ENCODE data around the gene GLYATL3.

GLYATL3 gene

GRCh38 chr6:49522710-49523593 is 23.2 kb downstream of the GLYATL3 start:
- TF ChIP-seq, protein P1, sequence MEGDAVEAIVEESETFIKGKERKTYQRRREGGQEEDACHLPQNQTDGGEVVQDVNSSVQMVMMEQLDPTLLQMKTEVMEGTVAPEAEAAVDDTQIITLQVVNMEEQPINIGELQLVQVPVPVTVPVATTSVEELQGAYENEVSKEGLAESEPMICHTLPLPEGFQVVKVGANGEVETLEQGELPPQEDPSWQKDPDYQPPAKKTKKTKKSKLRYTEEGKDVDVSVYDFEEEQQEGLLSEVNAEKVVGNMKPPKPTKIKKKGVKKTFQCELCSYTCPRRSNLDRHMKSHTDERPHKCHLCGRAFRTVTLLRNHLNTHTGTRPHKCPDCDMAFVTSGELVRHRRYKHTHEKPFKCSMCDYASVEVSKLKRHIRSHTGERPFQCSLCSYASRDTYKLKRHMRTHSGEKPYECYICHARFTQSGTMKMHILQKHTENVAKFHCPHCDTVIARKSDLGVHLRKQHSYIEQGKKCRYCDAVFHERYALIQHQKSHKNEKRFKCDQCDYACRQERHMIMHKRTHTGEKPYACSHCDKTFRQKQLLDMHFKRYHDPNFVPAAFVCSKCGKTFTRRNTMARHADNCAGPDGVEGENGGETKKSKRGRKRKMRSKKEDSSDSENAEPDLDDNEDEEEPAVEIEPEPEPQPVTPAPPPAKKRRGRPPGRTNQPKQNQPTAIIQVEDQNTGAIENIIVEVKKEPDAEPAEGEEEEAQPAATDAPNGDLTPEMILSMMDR (IDR thresholded peaks at IDR 0.05; ENCODE audit: low read depth, low read length, missing control alignments): no peak
- no peak overlapping the region for H3K4me3 ChIP-seq (ENCODE audit: low read depth, low read length)
- no peak for DNase-seq (ENCODE audit: low read depth)

- H3K4me3 ChIP-seq (ENCODE audit: low read depth, low read length): no peak overlapping the region
- no peak for DNase-seq (ENCODE audit: low read depth)
- TF ChIP-seq, protein P1 (IDR thresholded peaks at IDR 0.05; ENCODE audit: low read depth, low read length, missing control alignments): no peak
Observed at GRCh38 chr6:49523901-49524300, 24.2 kb downstream of the GLYATL3 start.

- no peak for DNase-seq (ENCODE audit: low read depth)
- no peak overlapping the region for H3K4me3 ChIP-seq (ENCODE audit: low read depth, low read length)
- TF ChIP-seq, protein P1 (IDR thresholded peaks at IDR 0.05; ENCODE audit: low read depth, low read length, missing control alignments): no peak
Observed at GRCh38 chr6:49524541-49524940, 24.8 kb downstream of the GLYATL3 start.

GRCh38 chr6:49526598-49526997 is 26.9 kb downstream of the GLYATL3 start:
- DNase-seq (ENCODE audit: low read depth): no peak
- no peak overlapping the region for H3K4me3 ChIP-seq (ENCODE audit: low read depth, low read length)
- TF ChIP-seq, protein P1 (IDR thresholded peaks at IDR 0.05; ENCODE audit: low read depth, low read length, missing control alignments): no peak

DNA sequence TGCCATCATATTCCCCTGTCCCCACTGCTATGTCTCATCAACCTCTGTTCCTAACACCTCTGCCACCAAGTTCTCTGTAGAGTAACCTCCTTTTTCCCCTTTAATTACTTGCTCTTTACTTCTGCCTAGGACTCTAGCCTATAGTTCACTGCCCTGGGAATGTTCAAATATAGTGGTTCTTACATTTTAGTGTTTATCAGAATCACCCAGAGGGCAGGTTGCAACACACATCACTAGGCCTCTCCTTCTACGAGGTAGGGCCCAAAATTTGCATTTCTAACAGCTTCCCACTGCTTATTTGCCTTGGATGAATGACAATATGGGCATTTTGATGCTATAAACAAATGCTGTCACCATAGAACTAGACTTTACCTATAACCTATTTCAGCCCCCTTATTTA is 27.6 kb downstream of the GLYATL3 start:
- TF ChIP-seq, protein P1 (IDR thresholded peaks at IDR 0.05; ENCODE audit: low read depth, low read length, missing control alignments): no peak
- DNase-seq (ENCODE audit: low read depth): no peak
- no peak overlapping the region for H3K4me3 ChIP-seq (ENCODE audit: low read depth, low read length)

GRCh38 chr6:49528571-49528970 is 28.8 kb downstream of the GLYATL3 start:
- DNase-seq (ENCODE audit: low read depth): no peak
- TF ChIP-seq, protein P1 (IDR thresholded peaks at IDR 0.05; ENCODE audit: low read depth, low read length, missing control alignments): no peak
- H3K4me3 ChIP-seq (ENCODE audit: low read depth, low read length): no peak overlapping the region
